Fibroblast of skin of left quadriceps (primary cell): Measurements from ENCODE around the gene PDCL3.
A peak's percentile ranks its signal among the peaks of the same experiment; 100 is the strongest.

Source experiments
- DNase-seq, 2 experiments: peaks; one replicate each; pipeline ENCODE4 v3.0.0-alpha.2; 2013; ENCODE audit warnings: low read depth in 2 of 2

The PDCL3 gene

GRCh38 chr2:100562613-100563406, at the start of gene PDCL3:
TSS of gene PDCL3 (plus strand) at chr2:100562993. CDS start at chr2:100563068, 75 bp downstream.
- DNase-seq, result peak; percentile 98 to 99

- no peak for DNase-seq
These were observed 49.1 kb upstream of the PDCL3 start for GRCh38 chr2:100513650-100514049.

- DNase-seq, result no peak
These were observed 45.2 kb upstream of the PDCL3 start for GRCh38 chr2:100517556-100517955.

GRCh38 chr2:100518801-100519200, 44.0 kb upstream of the PDCL3 start:
- DNase-seq, result no peak

- DNase-seq, result no peak
These were observed 42.6 kb upstream of the PDCL3 start for GRCh38 chr2:100520224-100520623.

GRCh38 chr2:100522430-100522829, 40.4 kb upstream of the PDCL3 start:
- DNase-seq, result no peak

GRCh38 chr2:100524331-100524730, 38.5 kb upstream of the PDCL3 start:
- DNase-seq, result no peak

- no peak for DNase-seq
These were observed 35.9 kb upstream of the PDCL3 start for GRCh38 chr2:100526868-100527267.

- no peak for DNase-seq
These were observed 35.3 kb upstream of the PDCL3 start for GRCh38 chr2:100527440-100528015.

GRCh38 chr2:100529176-100529575, 33.6 kb upstream of the PDCL3 start:
- DNase-seq, result no peak

GRCh38 chr2:100529900-100530299, 32.9 kb upstream of the PDCL3 start:
- DNase-seq, result no peak

GRCh38 chr2:100535855-100536254, 26.9 kb upstream of the PDCL3 start:
- no peak for DNase-seq

- DNase-seq, result no peak
These were observed 24.9 kb upstream of the PDCL3 start for GRCh38 chr2:100537918-100538317.

- DNase-seq, result no peak
These were observed 23.6 kb upstream of the PDCL3 start for GRCh38 chr2:100539221-100539620.

GRCh38 chr2:100541404-100541803, 21.4 kb upstream of the PDCL3 start:
- DNase-seq, result no peak

- DNase-seq, result no peak
These were observed 20.4 kb upstream of the PDCL3 start for GRCh38 chr2:100542418-100542817.

GRCh38 chr2:100544911-100545596, 17.7 kb upstream of the PDCL3 start:
- no peak for DNase-seq

- no peak for DNase-seq
These were observed 16.3 kb upstream of the PDCL3 start for GRCh38 chr2:100546469-100546868.

GRCh38 chr2:100548771-100549170, 14.0 kb upstream of the PDCL3 start:
- DNase-seq, result no peak

- DNase-seq, result no peak
These were observed 11.5 kb upstream of the PDCL3 start for GRCh38 chr2:100551303-100551702.

GRCh38 chr2:100554798-100555407, 7.9 kb upstream of the PDCL3 start:
- DNase-seq, result no peak

- no peak for DNase-seq
These were observed 6.0 kb upstream of the PDCL3 start for GRCh38 chr2:100556746-100557145.
